ENCODE data around the gene CAPN8.

CAPN8 gene

GRCh38 chr1:223617323-223618070 lies 48.0 kb downstream of the CAPN8 start:
- peak in 1 of 2 donors; percentile 45 for DNase-seq
- Histone ChIP-seq H3K9me3 (no peaks in the 10 kb centered on the region), H3K27ac (no peak overlapping the region), H3K4me1 (no peaks in the 10 kb centered on the region), H3K4me3 (no peak overlapping the region), H3K27me3 (no peaks in the 10 kb centered on the region), H3K36me3 (no peaks in the 10 kb centered on the region)
- intact Hi-C loops (cut with DNase I; ENCODE audit: low total_unique reads), result no loop called here
- no peak for TF ChIP-seq CTCF (IDR thresholded peaks at IDR 0.05)

GRCh38 chr1:223616586-223616985 lies 48.9 kb downstream of the CAPN8 start:
- no peaks in the 10 kb centered on the region for H3K9me3 ChIP-seq
- TF ChIP-seq CTCF (IDR thresholded peaks at IDR 0.05), result no peak
- H3K4me1 ChIP-seq, result no peaks in the 10 kb centered on the region
- H3K27ac ChIP-seq, result no peak overlapping the region
- DNase-seq, result no peak
- intact Hi-C loops (cut with DNase I; ENCODE audit: low total_unique reads), result no loop called here
- H3K36me3 ChIP-seq, result no peaks in the 10 kb centered on the region
- H3K27me3 ChIP-seq, result no peaks in the 10 kb centered on the region
- no peak overlapping the region for H3K4me3 ChIP-seq

- TF ChIP-seq CTCF (IDR thresholded peaks at IDR 0.05), result no peak
- H3K4me1 ChIP-seq, result no peaks in the 10 kb centered on the region
- H3K27ac ChIP-seq, result no peak overlapping the region
- intact Hi-C loops (cut with DNase I; ENCODE audit: low total_unique reads), result no loop called here
- H3K36me3 ChIP-seq, result no peaks in the 10 kb centered on the region
- H3K9me3 ChIP-seq, result no peaks in the 10 kb centered on the region
- peak in 1 of 2 donors; percentile 35 for DNase-seq
- no peak overlapping the region for H3K4me3 ChIP-seq
- no peaks in the 10 kb centered on the region for H3K27me3 ChIP-seq
Measured at GRCh38 chr1:223611936-223612335, 53.6 kb downstream of the CAPN8 start.

- intact Hi-C loops (cut with DNase I; ENCODE audit: low total_unique reads), result no loop called here
- Histone ChIP-seq H3K9me3 (no peaks in the 10 kb centered on the region), H3K4me1 (no peaks in the 10 kb centered on the region), H3K4me3 (no peak overlapping the region), H3K27ac (no peak overlapping the region), H3K36me3 (no peaks in the 10 kb centered on the region), H3K27me3 (no peaks in the 10 kb centered on the region)
- no peak for DNase-seq
- no peak for TF ChIP-seq CTCF (IDR thresholded peaks at IDR 0.05)
Measured at GRCh38 chr1:223609977-223610376, 55.5 kb downstream of the CAPN8 start.

GRCh38 chr1:223609066-223609465 lies 56.4 kb downstream of the CAPN8 start:
- Histone ChIP-seq H3K27ac (no peak overlapping the region), H3K4me3 (no peak overlapping the region), H3K27me3 (no peaks in the 10 kb centered on the region), H3K36me3 (no peaks in the 10 kb centered on the region), H3K4me1 (no peaks in the 10 kb centered on the region), H3K9me3 (no peaks in the 10 kb centered on the region)
- TF ChIP-seq CTCF (IDR thresholded peaks at IDR 0.05), result no peak
- peak in 1 of 2 donors; percentile 17 for DNase-seq
- intact Hi-C loops (cut with DNase I; ENCODE audit: low total_unique reads), result no loop called here

Measured in tibial artery (tissue), 4 donors.